Immature natural killer cell (primary cell): Measurements from ENCODE around the gene EML4. TPM values are rescaled to one million over a fixed set of nuclear protein-coding genes. Genes with fewer than 3 reads are reported as not detected.

ENCODE experiments used
- DNase-seq, 3 donors: peaks; one replicate each; pipeline ENCODE4 v3.0.0; 2022; ENCODE audit warnings: mixed read lengths in 1 of 3
- H3K27ac Mint-ChIP-seq, 6 donors: one replicate each; pipeline ENCODE4 v1.8.0; 2020; ENCODE audit warnings: mixed read lengths in 6 of 6, mild to moderate bottlenecking in 5 of 6, inconsistent platforms in 4 of 6, moderate library complexity in 3 of 6
- H3K27me3 Mint-ChIP-seq, 3 donors: one replicate each; pipeline ENCODE4 v1.8.0; 2020 to 2021; ENCODE audit warnings: low read depth in 3 of 3, mild to moderate bottlenecking in 3 of 3, mixed read lengths in 3 of 3, moderate library complexity in 3 of 3, inconsistent platforms in 1 of 3
- H3K36me3 Mint-ChIP-seq, 3 donors: one replicate each; pipeline ENCODE4 v1.8.0; 2020; ENCODE audit warnings: mixed read lengths in 3 of 3, inconsistent platforms in 2 of 3, mild to moderate bottlenecking in 2 of 3
- H3K4me1 Mint-ChIP-seq, 2 donors: one replicate each; pipeline ENCODE4 v1.8.0; 2020; ENCODE audit warnings: inconsistent platforms in 2 of 2, mild to moderate bottlenecking in 2 of 2, mixed read lengths in 2 of 2, moderate library complexity in 1 of 2
- H3K4me3 Mint-ChIP-seq, 5 donors: one replicate each; pipeline ENCODE4 v1.8.0; 2020; ENCODE audit warnings: mild to moderate bottlenecking in 5 of 5, mixed read lengths in 5 of 5, inconsistent platforms in 3 of 5, moderate library complexity in 3 of 5
- H3K9me3 Mint-ChIP-seq, 6 donors: one replicate each; pipeline ENCODE4 v1.8.0; 2020; ENCODE audit warnings: mild to moderate bottlenecking in 6 of 6, mixed read lengths in 6 of 6, inconsistent platforms in 4 of 6, moderate library complexity in 3 of 6
- polyA plus RNA-seq, 3 donors: library from polyadenylated mRNA; unstranded; fragments of 300-500 nt; fragmentation: Illumina TruSeq; gene quantifications; one replicate each; pipeline ENCODE4 v1.2.3, GENCODE V29; 2021

EML4 gene
- polyA plus RNA-seq, 3 donors from 2014 or later, result 16.1 to 35.3 (median 28.9) TPM

GRCh38 chr2:42351864-42352263 lies 182.7 kb downstream of the EML4 start:
- Mint-ChIP-seq H3K4me1 (peaks cover 38 to 52% of the 10 kb centered on the region in 2 donors), H3K4me3 (no peak overlapping the region), H3K36me3 (peaks cover 6 to 30% (median 16%) of the 10 kb centered on the region in 3 donors), H3K9me3 (no peaks in the 10 kb centered on the region), H3K27ac (no peak overlapping the region), H3K27me3 (no peaks in the 10 kb centered on the region)
- DNase-seq, result no peak

GRCh38 chr2:42353792-42354429 lies 184.8 kb downstream of the EML4 start:
- H3K4me3 Mint-ChIP-seq, result no peak overlapping the region
- no peaks in the 10 kb centered on the region for H3K27me3 Mint-ChIP-seq
- no peaks in the 10 kb centered on the region for H3K9me3 Mint-ChIP-seq
- peak overlapping the region; percentile 4 to 63 (median 41) for H3K27ac Mint-ChIP-seq
- peaks cover 49 to 67% of the 10 kb centered on the region in 2 donors for H3K4me1 Mint-ChIP-seq
- no peak for DNase-seq
- peaks cover 0 to 17% (median 6%) of the 10 kb centered on the region in 3 donors for H3K36me3 Mint-ChIP-seq

- no peaks in the 10 kb centered on the region for H3K9me3 Mint-ChIP-seq
- H3K4me1 Mint-ChIP-seq, result peaks cover 60 to 77% of the 10 kb centered on the region in 2 donors
- DNase-seq, result peak; percentile 9 to 25 (median 15)
- peaks cover 0 to 15% (median 8%) of the 10 kb centered on the region in 3 donors for H3K27me3 Mint-ChIP-seq
- H3K36me3 Mint-ChIP-seq, result no peaks in the 10 kb centered on the region
- H3K27ac Mint-ChIP-seq, result peak overlapping the region; percentile 95 to 97 (median 96)
- peak overlapping the region; percentile 87 to 96 (median 92) for H3K4me3 Mint-ChIP-seq
Observed at GRCh38 chr2:42359304-42359964, 190.3 kb downstream of the EML4 start.

DNA sequence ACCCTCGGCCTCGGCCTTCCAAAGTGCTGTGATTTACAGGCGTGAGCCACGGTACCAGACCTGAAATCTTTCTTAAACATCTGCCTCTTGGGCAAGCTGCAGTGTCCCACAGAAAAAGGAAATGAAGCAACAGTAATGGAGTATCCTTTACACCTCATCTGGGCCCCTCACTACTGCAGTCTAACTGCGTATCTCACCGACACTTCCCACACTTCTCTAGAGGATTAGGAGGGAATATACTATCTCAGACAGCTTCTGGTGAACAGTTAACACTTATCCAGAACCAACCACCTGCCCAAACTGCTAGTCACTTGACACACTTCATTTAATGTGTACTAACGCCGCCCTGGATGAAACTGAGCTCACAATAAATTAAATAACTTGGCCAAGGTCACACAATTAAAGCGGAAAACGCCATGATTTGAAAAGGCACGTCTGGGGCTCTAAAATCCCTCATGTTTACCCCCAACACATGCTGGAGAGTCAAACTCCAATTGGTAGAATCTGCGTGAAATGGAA lies 190.9 kb downstream of the EML4 start:
- peak; percentile 19 to 29 (median 22) for DNase-seq
- peaks cover 54 to 71% of the 10 kb centered on the region in 2 donors for H3K4me1 Mint-ChIP-seq
- H3K36me3 Mint-ChIP-seq, result no peaks in the 10 kb centered on the region
- H3K27me3 Mint-ChIP-seq, result peaks cover 0 to 15% (median 8%) of the 10 kb centered on the region in 3 donors
- H3K9me3 Mint-ChIP-seq, result no peaks in the 10 kb centered on the region
- peak overlapping the region; percentile 95 to 97 (median 96) for H3K27ac Mint-ChIP-seq
- peak overlapping the region; percentile 87 to 96 (median 92) for H3K4me3 Mint-ChIP-seq

- peak overlapping the region; percentile 95 to 97 (median 96) for H3K27ac Mint-ChIP-seq
- peak in 1 of 3 donors; percentile 7 for DNase-seq
- H3K36me3 Mint-ChIP-seq, result no peaks in the 10 kb centered on the region
- peaks cover 52 to 66% of the 10 kb centered on the region in 2 donors for H3K4me1 Mint-ChIP-seq
- no peaks in the 10 kb centered on the region for H3K9me3 Mint-ChIP-seq
- peak overlapping the region; percentile 87 to 96 (median 92) for H3K4me3 Mint-ChIP-seq
- H3K27me3 Mint-ChIP-seq, result peaks cover 0 to 15% (median 8%) of the 10 kb centered on the region in 3 donors
Observed at GRCh38 chr2:42360493-42360889, 191.3 kb downstream of the EML4 start.

GRCh38 chr2:42360890-42361727 lies 192.0 kb downstream of the EML4 start, which contains the start of gene COX7A2L:
Gene COX7A2L (minus strand): TSS chr2:42361217. CDS start chr2:42361161, 56 bp downstream.
- H3K27me3 Mint-ChIP-seq, result peaks cover 0 to 17% (median 8%) of the 10 kb centered on the region in 3 donors
- peak within 1 kb of the TSS; percentile 87 to 96 (median 92) for H3K4me3 Mint-ChIP-seq
- H3K4me1 Mint-ChIP-seq, result peaks cover 50 to 63% of the 10 kb centered on the region in 2 donors
- H3K27ac Mint-ChIP-seq, result peak within 1 kb of the TSS; percentile 95 to 97 (median 96)
- H3K36me3 Mint-ChIP-seq, result no peaks in the 10 kb centered on the region
- peak; percentile 96 to 97 (median 96) for DNase-seq
- H3K9me3 Mint-ChIP-seq, result no peaks in the 10 kb centered on the region

DNA sequence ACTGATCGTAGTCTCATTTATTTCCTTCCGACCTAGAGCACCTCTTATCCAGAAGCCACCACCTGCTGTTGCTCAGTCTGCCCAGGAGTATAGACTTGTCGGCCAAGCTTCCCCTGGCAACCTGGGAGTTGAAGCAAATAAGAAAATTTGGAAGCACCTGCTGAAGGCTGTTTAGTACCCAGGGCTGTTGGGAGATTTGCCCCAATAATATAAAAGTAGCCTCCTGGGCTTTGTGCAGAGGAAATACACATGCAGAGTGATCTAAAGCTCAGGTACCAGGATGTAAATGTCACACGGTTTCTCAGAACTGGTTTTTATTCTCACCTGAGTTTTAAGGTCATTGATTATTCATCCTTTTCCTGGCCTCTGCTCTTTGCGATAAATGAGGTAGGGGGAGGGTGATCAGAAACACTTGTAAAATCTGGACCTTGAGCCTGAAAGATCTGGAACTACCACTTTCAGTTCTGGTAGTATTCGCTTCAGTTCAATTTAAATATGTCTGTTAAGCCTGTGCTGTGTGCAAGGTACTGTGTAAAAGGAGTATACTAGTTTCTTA lies 192.7 kb downstream of the EML4 start:
- peaks cover 45 to 56% of the 10 kb centered on the region in 2 donors for H3K4me1 Mint-ChIP-seq
- no peaks in the 10 kb centered on the region for H3K36me3 Mint-ChIP-seq
- peak overlapping the region; percentile 95 to 97 (median 96) for H3K27ac Mint-ChIP-seq
- H3K27me3 Mint-ChIP-seq, result peaks cover 0 to 17% (median 8%) of the 10 kb centered on the region in 3 donors
- H3K4me3 Mint-ChIP-seq, result peak overlapping the region; percentile 87 to 96 (median 92)
- no peak for DNase-seq
- H3K9me3 Mint-ChIP-seq, result no peaks in the 10 kb centered on the region

GRCh38 chr2:42363413-42363812 lies 194.3 kb downstream of the EML4 start:
- no peak overlapping the region for H3K27ac Mint-ChIP-seq
- no peaks in the 10 kb centered on the region for H3K9me3 Mint-ChIP-seq
- peak overlapping the region in 1 of 5 donors; percentile 13 for H3K4me3 Mint-ChIP-seq
- peaks cover 34 to 40% of the 10 kb centered on the region in 2 donors for H3K4me1 Mint-ChIP-seq
- H3K27me3 Mint-ChIP-seq, result peaks cover 0 to 20% (median 8%) of the 10 kb centered on the region in 3 donors
- no peak for DNase-seq
- H3K36me3 Mint-ChIP-seq, result no peaks in the 10 kb centered on the region

DNA sequence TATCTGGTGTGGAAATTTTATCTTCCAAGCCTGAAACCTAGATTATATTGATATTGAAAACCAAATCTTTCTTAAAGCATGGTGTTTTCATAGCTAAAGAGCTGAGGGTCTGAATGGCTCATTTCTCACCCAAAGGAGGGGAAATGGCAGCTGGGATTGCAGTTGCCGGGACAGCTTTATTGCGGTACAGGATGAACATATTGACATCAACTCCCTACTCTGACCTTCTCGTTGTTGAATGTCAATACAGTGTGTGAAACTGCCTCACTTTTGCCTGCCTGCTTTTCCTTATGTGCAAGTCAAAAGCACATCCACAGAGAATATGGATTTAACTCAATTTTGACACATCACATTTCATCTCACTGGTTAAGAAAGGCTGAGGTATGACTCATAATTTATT lies 195.5 kb downstream of the EML4 start:
- DNase-seq, result no peak
- Mint-ChIP-seq H3K27me3 (peaks cover 0 to 20% (median 8%) of the 10 kb centered on the region in 3 donors), H3K27ac (no peak overlapping the region), H3K36me3 (no peaks in the 10 kb centered on the region), H3K9me3 (no peaks in the 10 kb centered on the region), H3K4me1 (peaks cover 22 to 28% of the 10 kb centered on the region in 2 donors), H3K4me3 (no peak overlapping the region)

DNA sequence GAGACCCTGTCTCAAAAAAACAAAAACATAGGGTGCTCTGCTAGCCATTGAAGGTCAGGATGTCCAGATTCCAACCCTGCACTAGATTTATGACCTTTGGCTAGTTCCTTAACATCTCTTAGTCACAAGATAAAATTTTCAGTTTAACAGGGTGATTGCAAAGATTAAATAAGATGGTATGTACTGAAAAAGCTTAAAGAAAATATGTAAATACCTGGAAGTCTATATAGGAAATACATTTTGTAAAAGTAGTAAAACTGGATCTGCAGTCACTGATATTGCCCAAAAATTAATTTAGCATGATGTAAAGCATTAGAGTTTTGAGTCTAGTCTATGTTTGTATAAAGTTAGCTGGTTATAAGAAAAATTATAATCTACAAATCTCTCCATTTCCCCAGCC lies 197.3 kb downstream of the EML4 start:
- Mint-ChIP-seq H3K9me3 (no peaks in the 10 kb centered on the region), H3K27ac (no peak overlapping the region), H3K4me3 (no peak overlapping the region), H3K4me1 (peaks cover 8 to 10% of the 10 kb centered on the region in 2 donors), H3K27me3 (peaks cover 3 to 10% (median 4%) of the 10 kb centered on the region in 3 donors), H3K36me3 (no peaks in the 10 kb centered on the region)
- no peak for DNase-seq

GRCh38 chr2:42367835-42368234 lies 198.7 kb downstream of the EML4 start:
- no peaks in the 10 kb centered on the region for H3K9me3 Mint-ChIP-seq
- no peak overlapping the region for H3K4me3 Mint-ChIP-seq
- DNase-seq, result no peak
- no peak overlapping the region for H3K27ac Mint-ChIP-seq
- H3K4me1 Mint-ChIP-seq, result no peaks in the 10 kb centered on the region
- H3K27me3 Mint-ChIP-seq, result peaks cover 4 to 10% (median 4%) of the 10 kb centered on the region in 3 donors
- no peaks in the 10 kb centered on the region for H3K36me3 Mint-ChIP-seq

- Mint-ChIP-seq H3K4me3 (no peak overlapping the region), H3K27ac (no peak overlapping the region), H3K27me3 (peaks cover 2 to 6% (median 4%) of the 10 kb centered on the region in 3 donors), H3K9me3 (no peaks in the 10 kb centered on the region), H3K36me3 (no peaks in the 10 kb centered on the region), H3K4me1 (no peaks in the 10 kb centered on the region)
- no peak for DNase-seq
Observed at GRCh38 chr2:42368817-42369531, 199.8 kb downstream of the EML4 start.
